Type B pancreatic cell (in vitro differentiated cells): Measurements from ENCODE around the gene PPP1R1C. TPM values are rescaled to one million over a fixed set of nuclear protein-coding genes. Genes with fewer than 3 reads are reported as not detected.

ENCODE experiments used
- DNase-seq: peaks from one replicate; pipeline ENCODE4 v3.0.0; 2021; ENCODE audit warnings: mixed read lengths; ENCODE audit not compliant: unreplicated experiment; ENCODE audit errors: extremely low spot score
- H3K27ac Mint-ChIP-seq: 2 replicates; pipeline ENCODE4 v1.8.0; 2021; ENCODE audit warnings: mild to moderate bottlenecking, mixed read lengths
- H3K27me3 Mint-ChIP-seq: 2 replicates; pipeline ENCODE4 v1.8.0; 2021; ENCODE audit warnings: mixed read lengths
- H3K36me3 Mint-ChIP-seq: 2 replicates; pipeline ENCODE4 v1.8.0; 2021; ENCODE audit warnings: mixed read lengths
- H3K4me1 Mint-ChIP-seq: one replicate; pipeline ENCODE4 v1.8.0; 2021; ENCODE audit warnings: mixed read lengths; ENCODE audit not compliant: unreplicated experiment
- H3K4me3 Mint-ChIP-seq: 2 replicates; pipeline ENCODE4 v1.8.0; 2021; ENCODE audit warnings: mild to moderate bottlenecking, mixed read lengths
- H3K9me3 Mint-ChIP-seq: 2 replicates; pipeline ENCODE4 v1.8.0; 2021; ENCODE audit warnings: mixed read lengths
- total RNA-seq: library from RNA; stranded (reverse); gene quantifications from 2 replicates; pipeline ENCODE4 v1.2.1, GENCODE V29; 2021; ENCODE audit warnings: low replicate concordance
- TF ChIP-seq, protein P1 (sequence below): fragments of 200-600 bp; sonication (generic); conservative IDR thresholded peaks from 2 replicates; pipeline ENCODE4 v1.5.0; 2021; ENCODE audit warnings: antibody characterized with exemption, mild to moderate bottlenecking

Gene PPP1R1C
- total RNA-seq, 1 donor from 2014 or later = 1.4 TPM

- Mint-ChIP-seq H3K36me3 (no peaks in the 10 kb centered on the region), H3K4me3 (no peak overlapping the region), H3K27ac (no peak overlapping the region), H3K9me3 (no peaks in the 10 kb centered on the region), H3K27me3 (no peaks in the 10 kb centered on the region), H3K4me1 (peaks cover 11% of the 10 kb centered on the region)
- TF ChIP-seq, protein P1, sequence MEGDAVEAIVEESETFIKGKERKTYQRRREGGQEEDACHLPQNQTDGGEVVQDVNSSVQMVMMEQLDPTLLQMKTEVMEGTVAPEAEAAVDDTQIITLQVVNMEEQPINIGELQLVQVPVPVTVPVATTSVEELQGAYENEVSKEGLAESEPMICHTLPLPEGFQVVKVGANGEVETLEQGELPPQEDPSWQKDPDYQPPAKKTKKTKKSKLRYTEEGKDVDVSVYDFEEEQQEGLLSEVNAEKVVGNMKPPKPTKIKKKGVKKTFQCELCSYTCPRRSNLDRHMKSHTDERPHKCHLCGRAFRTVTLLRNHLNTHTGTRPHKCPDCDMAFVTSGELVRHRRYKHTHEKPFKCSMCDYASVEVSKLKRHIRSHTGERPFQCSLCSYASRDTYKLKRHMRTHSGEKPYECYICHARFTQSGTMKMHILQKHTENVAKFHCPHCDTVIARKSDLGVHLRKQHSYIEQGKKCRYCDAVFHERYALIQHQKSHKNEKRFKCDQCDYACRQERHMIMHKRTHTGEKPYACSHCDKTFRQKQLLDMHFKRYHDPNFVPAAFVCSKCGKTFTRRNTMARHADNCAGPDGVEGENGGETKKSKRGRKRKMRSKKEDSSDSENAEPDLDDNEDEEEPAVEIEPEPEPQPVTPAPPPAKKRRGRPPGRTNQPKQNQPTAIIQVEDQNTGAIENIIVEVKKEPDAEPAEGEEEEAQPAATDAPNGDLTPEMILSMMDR = no peak
- DNase-seq = no peak
These were observed 117.9 kb downstream of the PPP1R1C start for GRCh38 chr2:182103526-182103925.

GRCh38 chr2:182110347-182110746 is 124.7 kb downstream of the PPP1R1C start:
- H3K27me3 Mint-ChIP-seq = no peaks in the 10 kb centered on the region
- no peak for DNase-seq
- H3K4me3 Mint-ChIP-seq = no peak overlapping the region
- H3K9me3 Mint-ChIP-seq = no peaks in the 10 kb centered on the region
- TF ChIP-seq, protein P1 = no peak
- H3K4me1 Mint-ChIP-seq = peaks cover 6% of the 10 kb centered on the region
- no peaks in the 10 kb centered on the region for H3K36me3 Mint-ChIP-seq
- H3K27ac Mint-ChIP-seq = no peak overlapping the region

DNA sequence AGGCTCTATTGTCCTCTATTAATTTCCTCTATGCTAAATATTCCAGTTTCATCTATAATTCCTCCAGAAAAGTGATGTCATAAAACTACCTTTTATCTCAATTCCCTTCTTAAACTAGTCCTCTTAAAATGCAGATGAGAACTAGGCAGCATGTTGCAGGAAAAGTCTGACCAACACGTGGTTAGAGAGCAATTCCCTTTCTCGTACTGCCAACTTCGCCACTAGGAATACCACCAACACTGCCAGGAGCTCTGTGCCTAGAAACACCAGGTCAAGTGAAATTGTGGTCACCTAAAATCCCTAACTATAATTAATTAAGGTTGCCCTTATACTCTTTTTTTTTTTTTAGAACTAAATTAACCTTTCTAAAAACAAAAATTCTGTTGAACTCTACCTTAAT is 127.7 kb downstream of the PPP1R1C start:
- peaks cover 6% of the 10 kb centered on the region for H3K4me1 Mint-ChIP-seq
- peaks cover 3% of the 10 kb centered on the region for H3K27me3 Mint-ChIP-seq
- peaks cover 4% of the 10 kb centered on the region for H3K36me3 Mint-ChIP-seq
- TF ChIP-seq, protein P1 = no peak
- no peaks in the 10 kb centered on the region for H3K9me3 Mint-ChIP-seq
- H3K4me3 Mint-ChIP-seq = no peak overlapping the region
- no peak for DNase-seq
- no peak overlapping the region for H3K27ac Mint-ChIP-seq

- TF ChIP-seq, protein P1 = no peak
- peaks cover 3% of the 10 kb centered on the region for H3K27me3 Mint-ChIP-seq
- peaks cover 4% of the 10 kb centered on the region for H3K36me3 Mint-ChIP-seq
- H3K4me3 Mint-ChIP-seq = no peak overlapping the region
- H3K4me1 Mint-ChIP-seq = peaks cover 6% of the 10 kb centered on the region
- no peaks in the 10 kb centered on the region for H3K9me3 Mint-ChIP-seq
- no peak for DNase-seq
- no peak overlapping the region for H3K27ac Mint-ChIP-seq
These were observed 129.6 kb downstream of the PPP1R1C start for GRCh38 chr2:182115258-182115657.

- TF ChIP-seq, protein P1 = no peak
- H3K27me3 Mint-ChIP-seq = peaks cover 3% of the 10 kb centered on the region
- H3K27ac Mint-ChIP-seq = no peak overlapping the region
- no peak for DNase-seq
- H3K4me1 Mint-ChIP-seq = no peaks in the 10 kb centered on the region
- peaks cover 4% of the 10 kb centered on the region for H3K36me3 Mint-ChIP-seq
- no peaks in the 10 kb centered on the region for H3K9me3 Mint-ChIP-seq
- H3K4me3 Mint-ChIP-seq = no peak overlapping the region
These were observed 131.1 kb downstream of the PPP1R1C start for GRCh38 chr2:182116774-182117173.

- Mint-ChIP-seq H3K4me1 (no peaks in the 10 kb centered on the region), H3K9me3 (no peaks in the 10 kb centered on the region), H3K27me3 (peaks cover 3% of the 10 kb centered on the region), H3K27ac (no peak overlapping the region), H3K36me3 (peaks cover 4% of the 10 kb centered on the region), H3K4me3 (no peak overlapping the region)
- TF ChIP-seq, protein P1 = no peak
- DNase-seq = no peak
These were observed 131.5 kb downstream of the PPP1R1C start for GRCh38 chr2:182117196-182117595.
